ENCODE data around the gene MAP3K7.
"Not testable (repeated sequence)": the region's sequence is repeated elsewhere in the genome, so short reads cannot be mapped to it uniquely, and the experiment has no call there.

Gene MAP3K7

GRCh38 chr6:90595854-90596253, 9.0 kb upstream of the MAP3K7 start:
- Mint-ChIP-seq H3K9me3 (no peaks in the 10 kb centered on the region), H3K4me1 (ENCODE audit: low read depth) (no peaks in the 10 kb centered on the region), H3K27ac (no peak overlapping the region), H3K27me3 (ENCODE audit: low read depth) (peaks cover 65% of the 10 kb centered on the region), H3K36me3 (ENCODE audit: low read depth) (no peaks in the 10 kb centered on the region), H3K4me3 (no peak overlapping the region)

GRCh38 chr6:90586546-90586835, 381 bp downstream of the MAP3K7 start:
- H3K27me3 Mint-ChIP-seq (ENCODE audit: low read depth), result peaks cover 27% of the 10 kb centered on the region
- peak overlapping the region; percentile 95 for H3K27ac Mint-ChIP-seq
- peak overlapping the region; percentile 91 for H3K4me3 Mint-ChIP-seq
- H3K36me3 Mint-ChIP-seq (ENCODE audit: low read depth), result peaks cover 3% of the 10 kb centered on the region
- peaks cover 32% of the 10 kb centered on the region for H3K4me1 Mint-ChIP-seq (ENCODE audit: low read depth)
- H3K9me3 Mint-ChIP-seq, result no peaks in the 10 kb centered on the region

DNA sequence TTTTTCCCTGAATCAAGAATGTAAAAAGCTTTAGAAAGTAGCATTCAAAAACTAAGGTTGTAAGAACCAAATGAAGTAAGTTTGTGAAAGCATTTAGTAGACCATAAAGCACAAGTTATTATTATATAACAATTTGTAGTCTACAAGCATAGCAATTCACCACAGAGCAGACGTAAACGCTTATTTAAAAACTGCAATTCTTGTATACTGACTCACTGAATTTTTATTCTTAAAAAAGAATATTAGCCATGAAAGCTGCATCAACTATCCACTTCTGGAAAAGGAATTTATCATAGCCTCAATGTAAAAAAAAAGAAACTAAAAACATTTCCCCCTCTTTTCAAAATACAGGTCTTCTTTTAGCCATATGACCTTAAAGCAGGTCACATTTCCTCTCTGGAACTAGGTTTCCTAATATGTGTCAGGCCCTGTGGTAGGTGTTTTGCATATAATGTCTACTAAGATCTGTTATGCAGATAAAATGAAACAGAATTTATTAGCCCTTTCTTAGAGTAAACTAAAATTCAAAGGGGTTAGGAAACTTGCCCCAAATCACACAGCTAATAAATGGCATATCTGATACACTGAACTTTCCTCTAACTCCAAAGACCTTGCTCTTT, 2.1 kb downstream of the MAP3K7 start:
- no peaks in the 10 kb centered on the region for H3K9me3 Mint-ChIP-seq
- no peak overlapping the region for H3K27ac Mint-ChIP-seq
- H3K4me3 Mint-ChIP-seq, result peak overlapping the region; percentile 63
- peaks cover 3% of the 10 kb centered on the region for H3K36me3 Mint-ChIP-seq (ENCODE audit: low read depth)
- H3K4me1 Mint-ChIP-seq (ENCODE audit: low read depth), result peaks cover 32% of the 10 kb centered on the region
- peaks cover 23% of the 10 kb centered on the region for H3K27me3 Mint-ChIP-seq (ENCODE audit: low read depth)

DNA sequence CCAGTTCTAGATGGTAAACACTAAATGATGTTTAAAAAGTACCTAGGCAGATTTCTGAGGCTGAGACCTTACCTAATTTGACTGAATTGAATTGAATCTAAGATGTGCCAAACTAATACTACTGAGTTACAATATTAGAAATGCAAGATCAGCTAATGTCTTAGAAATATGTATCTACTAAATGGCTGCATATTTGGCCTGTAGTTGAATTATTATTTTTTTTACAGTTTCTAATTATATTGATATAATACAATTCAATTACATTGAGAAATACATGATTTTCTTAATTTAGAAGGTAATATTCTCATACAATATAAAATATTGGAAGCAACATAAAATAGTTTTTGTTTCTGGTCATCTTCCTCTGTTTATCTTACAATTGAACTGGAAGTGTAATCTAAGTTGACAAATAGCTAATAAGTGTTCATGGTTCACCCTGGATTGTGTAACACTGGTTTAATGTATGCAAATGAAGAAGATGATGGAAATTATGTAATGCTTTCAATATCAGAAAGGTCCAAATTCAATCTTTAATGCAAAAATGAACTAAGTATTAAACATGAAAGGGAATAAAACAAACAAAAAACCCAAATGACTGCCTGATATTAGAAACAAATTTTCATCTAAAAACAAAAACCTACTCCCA, 2.9 kb downstream of the MAP3K7 start:
- H3K36me3 Mint-ChIP-seq (ENCODE audit: low read depth), result peaks cover 3% of the 10 kb centered on the region
- no peak overlapping the region for H3K27ac Mint-ChIP-seq
- peaks cover 37% of the 10 kb centered on the region for H3K4me1 Mint-ChIP-seq (ENCODE audit: low read depth)
- no peaks in the 10 kb centered on the region for H3K9me3 Mint-ChIP-seq
- H3K4me3 Mint-ChIP-seq, result no peak overlapping the region
- peaks cover 17% of the 10 kb centered on the region for H3K27me3 Mint-ChIP-seq (ENCODE audit: low read depth)

GRCh38 chr6:90583179-90583835, 3.6 kb downstream of the MAP3K7 start:
- Mint-ChIP-seq H3K9me3 (no peaks in the 10 kb centered on the region), H3K36me3 (ENCODE audit: low read depth) (peaks cover 3% of the 10 kb centered on the region), H3K4me1 (ENCODE audit: low read depth) (peaks cover 37% of the 10 kb centered on the region), H3K4me3 (no peak overlapping the region), H3K27me3 (ENCODE audit: low read depth) (peaks cover 10% of the 10 kb centered on the region), H3K27ac (no peak overlapping the region)

GRCh38 chr6:90581146-90581545, 5.7 kb downstream of the MAP3K7 start:
- Mint-ChIP-seq H3K9me3 (no peaks in the 10 kb centered on the region), H3K4me1 (ENCODE audit: low read depth) (peaks cover 29% of the 10 kb centered on the region), H3K4me3 (no peak overlapping the region), H3K36me3 (ENCODE audit: low read depth) (no peaks in the 10 kb centered on the region), H3K27me3 (ENCODE audit: low read depth) (no peaks in the 10 kb centered on the region), H3K27ac (no peak overlapping the region)

- Mint-ChIP-seq H3K27me3 (ENCODE audit: low read depth) (no peaks in the 10 kb centered on the region), H3K36me3 (ENCODE audit: low read depth) (no peaks in the 10 kb centered on the region), H3K27ac (no peak overlapping the region), H3K9me3 (no peaks in the 10 kb centered on the region), H3K4me3 (no peak overlapping the region), H3K4me1 (ENCODE audit: low read depth) (peaks cover 16% of the 10 kb centered on the region)
Measured at GRCh38 chr6:90578894-90579549, 7.8 kb downstream of the MAP3K7 start.

DNA sequence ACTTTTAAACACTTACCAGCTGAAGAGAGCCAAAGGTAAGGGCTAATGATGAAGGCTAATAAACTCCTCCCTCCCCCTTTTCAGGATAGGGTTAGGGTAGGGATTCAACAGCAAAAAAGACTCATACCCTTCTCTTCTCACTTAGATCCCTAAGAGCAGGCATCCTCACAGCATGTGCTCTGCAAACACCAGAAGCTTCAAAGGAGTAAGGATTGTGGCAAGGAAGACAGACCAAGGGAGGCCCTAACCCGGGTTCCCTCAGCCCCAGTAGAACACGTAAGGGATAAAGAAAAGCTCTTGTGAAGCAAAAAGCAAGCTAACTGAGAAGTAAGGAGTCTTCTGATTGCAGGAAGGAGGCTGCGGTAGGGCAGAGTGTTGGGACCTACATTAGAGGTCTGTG, 11.6 kb downstream of the MAP3K7 start:
- peaks cover 6% of the 10 kb centered on the region for H3K36me3 Mint-ChIP-seq (ENCODE audit: low read depth)
- no peaks in the 10 kb centered on the region for H3K27me3 Mint-ChIP-seq (ENCODE audit: low read depth)
- H3K4me1 Mint-ChIP-seq (ENCODE audit: low read depth), result peaks cover 8% of the 10 kb centered on the region
- H3K4me3 Mint-ChIP-seq, result no peak overlapping the region
- no peaks in the 10 kb centered on the region for H3K9me3 Mint-ChIP-seq
- H3K27ac Mint-ChIP-seq, result no peak overlapping the region

DNA sequence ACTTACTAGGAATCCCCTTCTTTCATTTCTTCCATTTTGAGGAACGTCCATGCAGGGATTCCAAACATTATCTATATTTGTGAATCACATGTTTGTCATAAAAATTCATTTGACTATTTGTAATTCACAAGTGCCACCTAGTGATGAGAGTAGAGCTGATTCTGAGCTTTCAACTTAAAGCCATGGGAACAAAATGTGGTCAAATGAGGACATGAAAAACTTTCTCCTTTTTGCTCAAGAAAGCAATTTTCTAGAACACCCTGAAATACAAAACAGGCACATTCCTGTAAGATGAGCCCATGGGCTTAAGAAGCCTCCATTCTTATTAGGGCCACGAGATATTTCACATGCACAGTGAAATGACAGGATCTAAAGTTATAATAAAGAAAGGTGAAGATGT, 12.3 kb downstream of the MAP3K7 start:
- H3K27me3 Mint-ChIP-seq (ENCODE audit: low read depth), result no peaks in the 10 kb centered on the region
- no peaks in the 10 kb centered on the region for H3K9me3 Mint-ChIP-seq
- H3K4me1 Mint-ChIP-seq (ENCODE audit: low read depth), result peaks cover 8% of the 10 kb centered on the region
- no peak overlapping the region for H3K27ac Mint-ChIP-seq
- H3K4me3 Mint-ChIP-seq, result no peak overlapping the region
- H3K36me3 Mint-ChIP-seq (ENCODE audit: low read depth), result peaks cover 11% of the 10 kb centered on the region

GRCh38 chr6:90573624-90574023, 13.2 kb downstream of the MAP3K7 start:
- H3K9me3 Mint-ChIP-seq, result no peaks in the 10 kb centered on the region
- H3K27me3 Mint-ChIP-seq (ENCODE audit: low read depth), result no peaks in the 10 kb centered on the region
- H3K27ac Mint-ChIP-seq, result no peak overlapping the region
- peaks cover 6% of the 10 kb centered on the region for H3K4me1 Mint-ChIP-seq (ENCODE audit: low read depth)
- no peak overlapping the region for H3K4me3 Mint-ChIP-seq
- peaks cover 15% of the 10 kb centered on the region for H3K36me3 Mint-ChIP-seq (ENCODE audit: low read depth)

GRCh38 chr6:90572856-90573255, 14.0 kb downstream of the MAP3K7 start:
- Mint-ChIP-seq H3K36me3 (ENCODE audit: low read depth) (peaks cover 15% of the 10 kb centered on the region), H3K4me3 (no peak overlapping the region), H3K9me3 (no peaks in the 10 kb centered on the region)

DNA sequence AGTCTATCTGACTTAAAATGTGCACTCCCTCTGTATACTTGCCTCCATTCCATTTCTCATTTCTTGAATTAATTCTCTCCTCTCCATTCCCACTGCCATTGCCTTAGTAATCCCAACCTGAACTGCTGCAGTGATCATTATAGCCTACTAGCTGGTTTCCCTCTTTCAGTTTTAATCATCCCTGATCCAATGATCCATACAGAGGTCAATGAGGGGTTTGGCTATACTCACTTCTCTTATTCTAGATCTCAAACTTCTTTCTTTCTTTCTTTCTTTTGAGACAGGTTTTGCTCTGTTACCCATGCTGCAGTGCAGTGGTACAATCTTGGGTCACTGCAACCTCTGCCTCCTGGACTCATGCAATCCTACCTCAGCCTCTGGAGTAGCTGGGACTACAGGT, 17.6 kb downstream of the MAP3K7 start:
- no peaks in the 10 kb centered on the region for H3K9me3 Mint-ChIP-seq
- H3K4me1 Mint-ChIP-seq (ENCODE audit: low read depth), result peaks cover 3% of the 10 kb centered on the region
- peaks cover 42% of the 10 kb centered on the region for H3K36me3 Mint-ChIP-seq (ENCODE audit: low read depth)
- H3K4me3 Mint-ChIP-seq, result no peak overlapping the region
- H3K27me3 Mint-ChIP-seq (ENCODE audit: low read depth), result no peaks in the 10 kb centered on the region
- H3K27ac Mint-ChIP-seq, result no peak overlapping the region

More at GRCh38 chr6:90572856-90573255, 14.0 kb downstream of the MAP3K7 start:
- H3K27me3 Mint-ChIP-seq (ENCODE audit: low read depth), result no peaks in the 10 kb centered on the region
- no peak overlapping the region for H3K27ac Mint-ChIP-seq
- peaks cover 6% of the 10 kb centered on the region for H3K4me1 Mint-ChIP-seq (ENCODE audit: low read depth)

- H3K27me3 Mint-ChIP-seq (ENCODE audit: low read depth); H3K9me3 Mint-ChIP-seq; H3K27ac Mint-ChIP-seq; H3K4me3 Mint-ChIP-seq: not testable (repeated sequence)
- peaks cover 52% of the 10 kb centered on the region for H3K36me3 Mint-ChIP-seq (ENCODE audit: low read depth)
- peaks cover 15% of the 10 kb centered on the region for H3K4me1 Mint-ChIP-seq (ENCODE audit: low read depth)
Measured at GRCh38 chr6:90567682-90568081, 19.2 kb downstream of the MAP3K7 start.

DNA sequence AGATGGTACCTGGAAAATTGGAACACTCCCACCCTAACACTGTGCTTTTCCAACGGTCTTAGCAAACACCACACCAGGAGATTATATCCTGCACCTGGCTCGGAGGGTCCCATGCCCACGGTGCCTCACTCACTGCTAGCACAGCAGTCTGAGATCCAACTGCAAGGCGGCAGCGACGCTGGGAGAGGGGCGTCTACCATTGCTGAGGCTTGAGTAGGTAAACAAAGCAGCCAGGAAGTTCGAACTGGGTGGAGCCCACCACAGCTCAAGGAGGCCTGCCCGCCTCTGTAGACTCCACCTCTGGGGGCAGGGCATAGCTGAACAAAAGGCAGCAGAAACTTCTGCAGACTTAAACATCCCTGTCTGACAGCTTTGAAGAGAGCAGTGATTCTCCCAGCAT, 24.5 kb downstream of the MAP3K7 start:
- peaks cover 23% of the 10 kb centered on the region for H3K4me1 Mint-ChIP-seq (ENCODE audit: low read depth)
- peak overlapping the region; percentile 2 for H3K27ac Mint-ChIP-seq

GRCh38 chr6:90559931-90560330, 26.9 kb downstream of the MAP3K7 start:
- H3K4me3 Mint-ChIP-seq, result no peak overlapping the region
- peak overlapping the region; percentile 14 for H3K27ac Mint-ChIP-seq
- H3K4me1 Mint-ChIP-seq (ENCODE audit: low read depth), result peaks cover 23% of the 10 kb centered on the region
- peaks cover 34% of the 10 kb centered on the region for H3K36me3 Mint-ChIP-seq (ENCODE audit: low read depth)
- H3K27me3 Mint-ChIP-seq (ENCODE audit: low read depth), result no peaks in the 10 kb centered on the region
- no peaks in the 10 kb centered on the region for H3K9me3 Mint-ChIP-seq

More for the DNA sequence above, 24.5 kb downstream of the MAP3K7 start:
- H3K27me3 Mint-ChIP-seq (ENCODE audit: low read depth); H3K4me3 Mint-ChIP-seq; H3K9me3 Mint-ChIP-seq: not testable (repeated sequence)
- H3K36me3 Mint-ChIP-seq (ENCODE audit: low read depth), result peaks cover 47% of the 10 kb centered on the region

Measured in T-helper 1 cell treated with Interleukin-12 subunit alpha and Interleukin-12 subunit beta and Interleukin-4 antibody, amounts not matched to agents 30 μg/mL and 1 μg/mL, for 36 hours (primary cell).